ENCODE results near the gene GNAQ.

- no peak for TF ChIP-seq CTCF (IDR thresholded peaks at IDR 0.05)
- TF ChIP-seq POLR2A (IDR thresholded peaks at IDR 0.05), result no peak
Measured at GRCh38 chr9:77883846-77884771, 147.5 kb downstream of the GNAQ start.
